Mucosa of descending colon (tissue), 3 donors: ENCODE results near the gene EDN2. TPM values are rescaled to one million over a fixed set of nuclear protein-coding genes. Genes with fewer than 3 reads are reported as not detected.

Experiments
- ATAC-seq: fragments of 200-7000 bp; cut with Tn5 transposase; one replicate; pipeline ENCODE4 v1.9.1; 2020; ENCODE audit warnings: mild to moderate bottlenecking, moderate library complexity
- DNase-seq, 3 donors: peaks; one replicate each; pipeline ENCODE4 v3.0.0-alpha.2; 2020
- H3K36me3 ChIP-seq: fragments of 200-600 bp; one replicate; pipeline ENCODE4 v1.8.0; 2021; ENCODE audit warnings: low read depth, mild to moderate bottlenecking
- H3K4me1 ChIP-seq: fragments of 200-600 bp; one replicate; pipeline ENCODE4 v1.8.0; 2021; ENCODE audit warnings: low read depth, mild to moderate bottlenecking
- H3K4me3 ChIP-seq: fragments of 200-600 bp; one replicate; pipeline ENCODE4 v1.8.0; 2021; ENCODE audit warnings: mild to moderate bottlenecking
- H3K9me3 ChIP-seq: fragments of 200-600 bp; one replicate; pipeline ENCODE4 v1.8.0; 2021; ENCODE audit warnings: mild to moderate bottlenecking
- CTCF ChIP-seq: fragments of 200-600 bp; IDR thresholded peaks from one replicate; pipeline ENCODE4 v1.8.0; 2022; ENCODE audit warnings: antibody characterized with exemption, mild to moderate bottlenecking
- intact Hi-C, 2 donors: fragments of 100-400 bp; cut with DNase I in 1 of 2; cut with micrococcal nuclease in 1 of 2; formaldehyde crosslinking; loops; one replicate each; pipeline versions ENCODE4 v1.11.0 to v1.11.1; 2022; cut with DNase I, micrococcal nuclease
- total RNA-seq, 3 donors: library from RNA; stranded (reverse); fragmentation: NEBNext Ultra II Directional in 2 of 3; extraction: Animal tissue kit (Norgen Biotek cat#: 25700) in 2 of 3; gene quantifications; one replicate each; pipeline versions ENCODE4 v1.2.1 to v1.2.4, GENCODE V29; 2021 to 2023
- donor health status: DM: no; HTN: no; CAD: no; lungs with moderate emphysema.
- donor health status: DM: no; HTN: no; CAD: no.
- donor health status: DM: no; HTN: yes; CAD: no.

The EDN2 gene
- total RNA-seq, 3 donors from 2014 or later = 1.6 to 5.8 (median 2.0) TPM

GRCh38 chr1:41434306-41434705 lies 50.2 kb downstream of the EDN2 start:
- intact Hi-C loops = no loop called here
- DNase-seq (no peak), ATAC-seq (no peak)

GRCh38 chr1:41433501-41433900 lies 51.0 kb downstream of the EDN2 start:
- TF ChIP-seq CTCF = no peak
- H3K4me3 ChIP-seq = no peak overlapping the region
- no peak for ATAC-seq
- intact Hi-C loops = no loop called here
- no peak for DNase-seq
- no peaks in the 10 kb centered on the region for H3K36me3 ChIP-seq
- peaks cover 4% of the 10 kb centered on the region for H3K4me1 ChIP-seq
- H3K9me3 ChIP-seq = no peaks in the 10 kb centered on the region

More at GRCh38 chr1:41434306-41434705, 50.2 kb downstream of the EDN2 start:
- Histone ChIP-seq H3K4me1 (peaks cover 4% of the 10 kb centered on the region), H3K36me3 (no peaks in the 10 kb centered on the region), H3K4me3 (no peak overlapping the region), H3K9me3 (no peaks in the 10 kb centered on the region)
- no peak for TF ChIP-seq CTCF

DNA sequence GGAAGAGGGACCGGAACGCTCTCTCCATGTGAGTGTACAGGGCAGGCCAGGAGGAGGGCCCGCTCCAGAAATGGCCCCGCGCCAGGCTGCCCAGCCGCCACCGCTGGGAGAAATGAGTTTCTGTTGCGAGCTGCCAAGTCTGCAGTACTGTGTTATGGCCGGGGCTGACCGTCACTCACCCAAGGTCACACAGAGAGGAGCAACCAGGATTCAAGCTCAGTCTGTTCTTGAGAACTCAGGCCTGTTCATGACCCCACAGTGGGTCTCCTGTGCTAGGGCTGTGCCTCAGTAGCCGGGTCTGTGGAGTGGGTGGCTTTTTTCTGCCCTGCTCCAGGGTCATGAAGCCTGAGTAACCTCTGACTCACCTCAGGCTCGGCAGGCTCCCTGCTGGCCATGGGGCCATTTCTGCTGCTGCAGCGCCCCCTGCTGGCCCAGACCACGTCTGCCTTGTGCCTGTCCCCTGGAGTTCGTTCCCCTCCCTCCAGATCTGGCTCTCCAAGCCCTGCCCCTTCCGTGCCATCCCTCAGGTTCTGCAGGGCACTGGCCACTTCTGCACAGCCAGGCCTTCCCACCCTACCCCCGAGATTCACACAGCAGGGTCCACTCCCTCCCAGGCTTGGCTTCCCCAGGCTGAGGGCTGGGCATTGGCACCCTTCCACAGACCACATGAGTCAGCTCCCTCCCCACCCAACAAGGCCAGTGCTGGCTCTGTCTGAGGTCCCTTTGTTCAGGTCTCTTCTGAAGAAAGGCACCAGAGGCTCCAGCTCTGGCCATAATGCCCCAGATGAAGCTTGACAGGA lies 51.8 kb downstream of the EDN2 start:
- ATAC-seq = peak; percentile 97

GRCh38 chr1:41431490-41432350 lies 52.8 kb downstream of the EDN2 start:
- H3K36me3 ChIP-seq = no peaks in the 10 kb centered on the region
- no peaks in the 10 kb centered on the region for H3K9me3 ChIP-seq
- no peak for ATAC-seq
- DNase-seq = no peak
- intact Hi-C loops = no loop called here
- H3K4me3 ChIP-seq = no peak overlapping the region
- H3K4me1 ChIP-seq = peaks cover 4% of the 10 kb centered on the region
- TF ChIP-seq CTCF = no peak

More for the DNA sequence above, 51.8 kb downstream of the EDN2 start:
- Histone ChIP-seq H3K36me3 (no peaks in the 10 kb centered on the region), H3K9me3 (no peaks in the 10 kb centered on the region), H3K4me3 (no peak overlapping the region), H3K4me1 (peaks cover 4% of the 10 kb centered on the region)
- peak; percentile 88 to 93 (median 93) for DNase-seq
- intact Hi-C loops = no loop called here
- peak; percentile 74 for TF ChIP-seq CTCF

DNA sequence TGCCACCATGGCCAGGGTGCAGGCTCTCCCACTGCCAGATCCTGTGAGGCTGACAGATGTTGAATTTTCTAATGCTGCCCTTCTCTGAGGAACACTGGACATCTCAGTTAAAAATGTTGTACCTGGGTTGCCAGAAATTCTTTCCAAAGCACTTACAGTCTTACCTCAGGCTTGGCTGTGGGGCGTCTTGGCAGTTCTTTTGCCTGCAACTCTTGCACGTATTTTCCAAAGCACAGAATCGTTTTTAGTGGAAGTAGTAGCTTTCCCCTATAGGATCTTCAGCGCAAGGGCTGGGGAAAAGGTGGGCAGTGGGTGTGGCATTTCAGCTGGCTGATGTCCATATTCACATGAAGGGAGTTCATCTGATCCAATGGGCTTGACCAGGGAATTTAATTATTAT lies 53.9 kb downstream of the EDN2 start:
- intact Hi-C loops = no loop called here
- H3K4me3 ChIP-seq = no peak overlapping the region
- TF ChIP-seq CTCF = no peak
- ATAC-seq = no peak
- peaks cover 4% of the 10 kb centered on the region for H3K4me1 ChIP-seq
- H3K36me3 ChIP-seq = no peaks in the 10 kb centered on the region
- no peaks in the 10 kb centered on the region for H3K9me3 ChIP-seq
- no peak for DNase-seq
